WTC11 (cell line): ENCODE data around the gene NCOA6.

ENCODE experiments used
- TF ChIP-seq, protein P1 (sequence below): sonication (generic); formaldehyde crosslinking; IDR thresholded peaks from 2 replicates; pipeline ENCODE4 v1.8.1; 2022; ENCODE audit warnings: low read depth, mild to moderate bottlenecking, moderate library complexity, missing genetic modification reagents, borderline replicate concordance
- TF ChIP-seq, protein P2 (sequence below): fragments of 200-600 bp; IDR thresholded peaks from 2 replicates; pipeline ENCODE4 v1.8.0; 2022; ENCODE audit warnings: antibody characterized with exemption
- TF ChIP-seq, protein P3 (sequence below): sonication (generic); formaldehyde crosslinking; IDR thresholded peaks from 2 replicates; pipeline ENCODE4 v1.8.1; 2023; ENCODE audit warnings: mild to moderate bottlenecking, missing genetic modification reagents, moderate library complexity

DNA sequence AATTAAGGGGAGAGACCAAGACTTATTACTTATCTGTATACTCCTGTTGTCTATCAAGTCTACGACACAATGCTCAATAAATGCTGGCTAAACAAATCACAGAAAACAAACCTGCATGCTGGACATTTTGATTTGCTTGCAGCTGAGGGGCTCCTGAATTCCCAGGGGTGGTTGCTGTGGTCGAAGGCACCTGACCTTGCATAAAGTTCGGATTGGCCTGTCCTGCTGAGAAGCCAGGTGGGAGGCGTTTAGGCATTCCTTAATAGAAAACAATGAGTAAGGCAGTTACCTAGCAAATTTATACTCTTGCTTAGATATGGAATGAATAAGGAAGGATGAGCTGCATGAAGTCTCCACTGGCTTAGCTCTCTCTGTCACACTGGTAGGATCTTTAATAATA lies 70.8 kb downstream of the NCOA6 start:
- TF ChIP-seq, protein P1, sequence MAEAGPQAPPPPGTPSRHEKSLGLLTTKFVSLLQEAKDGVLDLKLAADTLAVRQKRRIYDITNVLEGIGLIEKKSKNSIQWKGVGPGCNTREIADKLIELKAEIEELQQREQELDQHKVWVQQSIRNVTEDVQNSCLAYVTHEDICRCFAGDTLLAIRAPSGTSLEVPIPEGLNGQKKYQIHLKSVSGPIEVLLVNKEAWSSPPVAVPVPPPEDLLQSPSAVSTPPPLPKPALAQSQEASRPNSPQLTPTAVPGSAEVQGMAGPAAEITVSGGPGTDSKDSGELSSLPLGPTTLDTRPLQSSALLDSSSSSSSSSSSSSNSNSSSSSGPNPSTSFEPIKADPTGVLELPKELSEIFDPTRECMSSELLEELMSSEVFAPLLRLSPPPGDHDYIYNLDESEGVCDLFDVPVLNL: no peak
- TF ChIP-seq, protein P2, sequence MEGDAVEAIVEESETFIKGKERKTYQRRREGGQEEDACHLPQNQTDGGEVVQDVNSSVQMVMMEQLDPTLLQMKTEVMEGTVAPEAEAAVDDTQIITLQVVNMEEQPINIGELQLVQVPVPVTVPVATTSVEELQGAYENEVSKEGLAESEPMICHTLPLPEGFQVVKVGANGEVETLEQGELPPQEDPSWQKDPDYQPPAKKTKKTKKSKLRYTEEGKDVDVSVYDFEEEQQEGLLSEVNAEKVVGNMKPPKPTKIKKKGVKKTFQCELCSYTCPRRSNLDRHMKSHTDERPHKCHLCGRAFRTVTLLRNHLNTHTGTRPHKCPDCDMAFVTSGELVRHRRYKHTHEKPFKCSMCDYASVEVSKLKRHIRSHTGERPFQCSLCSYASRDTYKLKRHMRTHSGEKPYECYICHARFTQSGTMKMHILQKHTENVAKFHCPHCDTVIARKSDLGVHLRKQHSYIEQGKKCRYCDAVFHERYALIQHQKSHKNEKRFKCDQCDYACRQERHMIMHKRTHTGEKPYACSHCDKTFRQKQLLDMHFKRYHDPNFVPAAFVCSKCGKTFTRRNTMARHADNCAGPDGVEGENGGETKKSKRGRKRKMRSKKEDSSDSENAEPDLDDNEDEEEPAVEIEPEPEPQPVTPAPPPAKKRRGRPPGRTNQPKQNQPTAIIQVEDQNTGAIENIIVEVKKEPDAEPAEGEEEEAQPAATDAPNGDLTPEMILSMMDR: no peak
- TF ChIP-seq, protein P3, sequence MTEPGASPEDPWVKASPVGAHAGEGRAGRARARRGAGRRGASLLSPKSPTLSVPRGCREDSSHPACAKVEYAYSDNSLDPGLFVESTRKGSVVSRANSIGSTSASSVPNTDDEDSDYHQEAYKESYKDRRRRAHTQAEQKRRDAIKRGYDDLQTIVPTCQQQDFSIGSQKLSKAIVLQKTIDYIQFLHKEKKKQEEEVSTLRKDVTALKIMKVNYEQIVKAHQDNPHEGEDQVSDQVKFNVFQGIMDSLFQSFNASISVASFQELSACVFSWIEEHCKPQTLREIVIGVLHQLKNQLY (CRISPR knock-in tag): no peak
